CD4-positive, alpha-beta T cell (primary cell): ENCODE measurements around the gene ADAM8. TPM values are rescaled to one million over a fixed set of nuclear protein-coding genes. Genes with fewer than 3 reads are reported as not detected.

Experiments
- ATAC-seq: fragments of 200-7000 bp; cut with Tn5 transposase; one replicate; pipeline ENCODE4 v1.10.0; 2022; ENCODE audit warnings: mild to moderate bottlenecking; ENCODE audit not compliant: poor library complexity
- CTCF ChIA-PET: fragments of 350-600 bp; sonication (Branson Sonifier 250); formaldehyde crosslinking; loops from one replicate; lab custom pipeline; 2021; ENCODE audit warnings: antibody characterized with exemption, inconsistent platforms; lab: Charles Lee
- POLR2A ChIA-PET: fragments of 350-600 bp; sonication (Branson Sonifier 250); formaldehyde crosslinking; loops from one replicate; lab custom pipeline; 2021; ENCODE audit warnings: antibody characterized with exemption, inconsistent platforms; lab: Charles Lee
- DNase-seq, 14 experiments: peaks; one replicate each; pipeline ENCODE4 v3.0.0-alpha.2; 2013 to 2020; ENCODE audit warnings: mixed read lengths in 2 of 14
- H3K27ac ChIP-seq, 2 donors: one replicate each; pipeline versions ENCODE4 v1.5.1 to v1.7.0; 2013; ENCODE audit warnings: low read length in 2 of 2, low read depth in 1 of 2, mild to moderate bottlenecking in 1 of 2
- H3K27me3 ChIP-seq, 2 experiments: 1 replicate in 1 of 2; 2 replicates in 1 of 2; pipeline versions ENCODE4 v1.6.1 to v1.7.0; 2013; ENCODE audit warnings: low read length in 2 of 2, control low read depth in 1 of 2, mild to moderate bottlenecking in 1 of 2, moderate library complexity in 1 of 2; ENCODE audit not compliant: insufficient read depth in 2 of 2, control insufficient read depth in 1 of 2
- H3K36me3 ChIP-seq: one replicate; pipeline ENCODE4 v1.6.1; 2013; ENCODE audit warnings: low read length, control low read depth; ENCODE audit not compliant: insufficient read depth
- H3K4me1 ChIP-seq: one replicate; pipeline ENCODE4 v1.6.1; 2013; ENCODE audit warnings: low read length, control low read depth; ENCODE audit not compliant: insufficient read depth
- H3K4me3 ChIP-seq: one replicate; pipeline ENCODE4 v1.5.1; 2013; ENCODE audit warnings: mild to moderate bottlenecking, low read length, moderate library complexity
- H3K9me3 ChIP-seq, 2 experiments: 1 replicate in 1 of 2; 2 replicates in 1 of 2; pipeline versions ENCODE4 v1.6.1 to v1.7.0; 2013; ENCODE audit warnings: low read length in 2 of 2, mild to moderate bottlenecking in 2 of 2, control low read depth in 1 of 2, moderate library complexity in 1 of 2; ENCODE audit not compliant: control insufficient read depth in 1 of 2, insufficient read depth in 1 of 2
- H3K27ac Mint-ChIP-seq: one replicate; pipeline ENCODE4 v1.8.0; 2020; ENCODE audit warnings: mixed read lengths
- H3K27me3 Mint-ChIP-seq: one replicate; pipeline ENCODE4 v1.8.0; 2021; ENCODE audit warnings: mixed read lengths
- H3K36me3 Mint-ChIP-seq: one replicate; pipeline ENCODE4 v1.8.0; 2021; ENCODE audit warnings: low read depth, mixed read lengths
- H3K4me1 Mint-ChIP-seq: one replicate; pipeline ENCODE4 v1.8.0; 2021; ENCODE audit warnings: low read depth, mixed read lengths
- H3K4me3 Mint-ChIP-seq: one replicate; pipeline ENCODE4 v1.8.0; 2020; ENCODE audit warnings: mild to moderate bottlenecking, mixed read lengths
- H3K9me3 Mint-ChIP-seq: one replicate; pipeline ENCODE4 v1.8.0; 2020; ENCODE audit warnings: mixed read lengths
- intact Hi-C, 2 experiments: fragments of 100-400 bp; cut with DNase I in 1 of 2; cut with micrococcal nuclease in 1 of 2; formaldehyde crosslinking; loops; one replicate each; pipeline versions ENCODE4 v1.15.1 to v1.9.0; 2023 to 2025; cut with DNase I, micrococcal nuclease
- total RNA-seq, 174 experiments: library from RNA in 2 of 174; stranded (reverse) in 2 of 174; gene quantifications; one replicate each; pipeline ENCODE4 v1.2.3 and lab custom pipeline; 2021 to 2026
- TF ChIP-seq, protein P1 (sequence below): fragments of 200-600 bp; IDR thresholded peaks from one replicate; pipeline ENCODE4 v1.8.0; 2022; ENCODE audit warnings: antibody characterized with exemption, mild to moderate bottlenecking

Gene ADAM8
- total RNA-seq, 2 experiments from 2014 or later: 95.6 to 95.9 TPM

GRCh38 chr10:133279326-133280226 is 2.9 kb upstream of the ADAM8 start:
- Histone ChIP-seq H3K27me3 (no peaks in the 10 kb centered on the region), H3K9me3 (no peaks in the 10 kb centered on the region), H3K4me3 (no peak overlapping the region), H3K36me3 (peaks cover 26% of the 10 kb centered on the region), H3K27ac (peak overlapping the region; percentile 86), H3K4me1 (peaks cover 58% of the 10 kb centered on the region)
- Mint-ChIP-seq H3K36me3 (peaks cover 54% of the 10 kb centered on the region), H3K27ac (peak overlapping the region; percentile 97), H3K9me3 (no peaks in the 10 kb centered on the region), H3K27me3 (no peaks in the 10 kb centered on the region), H3K4me1 (peaks cover 40% of the 10 kb centered on the region), H3K4me3 (no peak overlapping the region)
- intact Hi-C loops: loop anchor here in 1 of 2 experiments (2.0 to 5.0 kb wide), 2 partner anchors 17 to 137 kb away; no protein-coding TSS in a partner anchor
- DNase-seq: no peak
- POLR2A ChIA-PET: interaction anchor here (3.3 kb wide), 1 partner anchor 21 kb away, joined by 20 read pairs; no protein-coding TSS in a partner anchor
- CTCF ChIA-PET: no interaction called here
- ATAC-seq: no peak
- TF ChIP-seq, protein P1, sequence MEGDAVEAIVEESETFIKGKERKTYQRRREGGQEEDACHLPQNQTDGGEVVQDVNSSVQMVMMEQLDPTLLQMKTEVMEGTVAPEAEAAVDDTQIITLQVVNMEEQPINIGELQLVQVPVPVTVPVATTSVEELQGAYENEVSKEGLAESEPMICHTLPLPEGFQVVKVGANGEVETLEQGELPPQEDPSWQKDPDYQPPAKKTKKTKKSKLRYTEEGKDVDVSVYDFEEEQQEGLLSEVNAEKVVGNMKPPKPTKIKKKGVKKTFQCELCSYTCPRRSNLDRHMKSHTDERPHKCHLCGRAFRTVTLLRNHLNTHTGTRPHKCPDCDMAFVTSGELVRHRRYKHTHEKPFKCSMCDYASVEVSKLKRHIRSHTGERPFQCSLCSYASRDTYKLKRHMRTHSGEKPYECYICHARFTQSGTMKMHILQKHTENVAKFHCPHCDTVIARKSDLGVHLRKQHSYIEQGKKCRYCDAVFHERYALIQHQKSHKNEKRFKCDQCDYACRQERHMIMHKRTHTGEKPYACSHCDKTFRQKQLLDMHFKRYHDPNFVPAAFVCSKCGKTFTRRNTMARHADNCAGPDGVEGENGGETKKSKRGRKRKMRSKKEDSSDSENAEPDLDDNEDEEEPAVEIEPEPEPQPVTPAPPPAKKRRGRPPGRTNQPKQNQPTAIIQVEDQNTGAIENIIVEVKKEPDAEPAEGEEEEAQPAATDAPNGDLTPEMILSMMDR: no peak

DNA sequence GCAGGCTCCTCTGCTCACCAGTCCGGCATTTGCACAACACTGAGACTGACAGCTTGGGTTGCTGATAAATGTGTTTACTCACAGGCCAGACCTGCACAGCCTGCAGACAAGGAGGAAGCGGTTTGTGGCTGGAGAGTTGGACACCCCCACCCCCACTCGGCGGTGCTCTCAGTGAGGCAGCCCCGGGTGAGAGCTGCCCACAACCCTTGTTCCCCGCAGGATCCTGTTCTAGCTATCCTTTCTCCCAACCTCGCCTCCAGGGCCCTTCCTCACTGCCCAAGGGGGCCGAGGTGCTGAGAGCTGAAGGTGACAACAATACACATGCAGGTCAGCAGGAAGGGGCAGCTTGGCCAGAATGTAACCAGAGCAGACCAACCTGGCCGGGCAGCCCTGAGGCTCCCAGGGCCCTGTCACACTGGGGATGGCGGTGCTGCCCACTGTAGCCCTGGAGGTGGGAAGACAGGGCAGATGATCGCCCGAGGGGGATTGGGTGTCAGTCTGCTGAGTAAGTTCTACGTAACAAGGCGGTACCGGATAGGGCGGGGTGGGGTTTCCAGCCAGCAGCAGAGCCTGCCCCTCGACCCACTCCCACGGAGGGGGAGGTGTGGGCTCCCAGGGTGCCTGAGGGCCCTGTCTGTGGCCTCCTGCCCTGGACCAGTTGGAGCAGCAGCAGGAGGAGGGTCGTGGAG is 2.1 kb upstream of the ADAM8 start:
- ATAC-seq (peak; percentile 33), DNase-seq (peak in 13 of 14 experiments; percentile 42 to 91 (median 54))
- Histone ChIP-seq H3K27ac (peak overlapping the region; percentile 86), H3K9me3 (no peaks in the 10 kb centered on the region), H3K27me3 (no peaks in the 10 kb centered on the region), H3K4me3 (peak overlapping the region; percentile 37), H3K4me1 (peaks cover 65% of the 10 kb centered on the region), H3K36me3 (peaks cover 21% of the 10 kb centered on the region)
- peak overlapping the region; percentile 97 for H3K27ac Mint-ChIP-seq
- ChIA-PET CTCF (interaction anchor here (1.0 to 1.7 kb wide), 2 partner anchors 15 to 29 kb away, joined by 3 to 8 read pairs; no protein-coding TSS in a partner anchor), POLR2A (interaction anchor here (1.1 to 3.3 kb wide), 2 partner anchors 14 to 20 kb away, joined by 4 to 20 read pairs; no protein-coding TSS in a partner anchor)
- no peaks in the 10 kb centered on the region for H3K9me3 Mint-ChIP-seq
- peaks cover 40% of the 10 kb centered on the region for H3K4me1 Mint-ChIP-seq
- TF ChIP-seq, protein P1: no peak
- H3K4me3 Mint-ChIP-seq: peak overlapping the region; percentile 91
- peaks cover 46% of the 10 kb centered on the region for H3K36me3 Mint-ChIP-seq
- intact Hi-C loops: loop anchor here in 1 of 2 experiments (2.0 to 5.0 kb wide), 2 partner anchors 18 to 136 kb away; no protein-coding TSS in a partner anchor
- no peaks in the 10 kb centered on the region for H3K27me3 Mint-ChIP-seq

GRCh38 chr10:133277993-133278576 is 1.4 kb upstream of the ADAM8 start:
- H3K9me3 Mint-ChIP-seq: no peaks in the 10 kb centered on the region
- no peaks in the 10 kb centered on the region for H3K27me3 Mint-ChIP-seq
- H3K4me1 Mint-ChIP-seq: peaks cover 40% of the 10 kb centered on the region
- TF ChIP-seq, protein P1: no peak
- H3K36me3 Mint-ChIP-seq: peaks cover 40% of the 10 kb centered on the region
- H3K27ac Mint-ChIP-seq: peak overlapping the region; percentile 97
- peaks cover 70% of the 10 kb centered on the region for H3K4me1 ChIP-seq
- intact Hi-C loops: loop anchor here in 1 of 2 experiments (2.0 to 5.0 kb wide), 2 partner anchors 19 to 136 kb away; no protein-coding TSS in a partner anchor
- H3K27ac ChIP-seq: peak overlapping the region; percentile 86
- CTCF ChIA-PET: interaction anchor here (1.0 to 1.7 kb wide), 2 partner anchors 14 to 30 kb away, joined by 3 to 8 read pairs; no protein-coding TSS in a partner anchor
- H3K27me3 ChIP-seq: no peaks in the 10 kb centered on the region
- ATAC-seq (no peak), DNase-seq (peak in 1 of 14 experiments; percentile 32)
- H3K4me3 ChIP-seq: peak overlapping the region; percentile 37
- peak overlapping the region; percentile 91 for H3K4me3 Mint-ChIP-seq
- peaks cover 21% of the 10 kb centered on the region for H3K36me3 ChIP-seq
- no peaks in the 10 kb centered on the region for H3K9me3 ChIP-seq
- POLR2A ChIA-PET: interaction anchor here (1.1 to 3.3 kb wide), 2 partner anchors 14 to 20 kb away, joined by 4 to 20 read pairs; no protein-coding TSS in a partner anchor
